Mucosa of descending colon (tissue), 3 donors: ENCODE measurements around the gene NPAS3. TPM values are rescaled to one million over a fixed set of nuclear protein-coding genes. Genes with fewer than 3 reads are reported as not detected.

ENCODE experiments used
- ATAC-seq: fragments of 200-7000 bp; cut with Tn5 transposase; one replicate; pipeline ENCODE4 v1.9.1; 2020; ENCODE audit warnings: mild to moderate bottlenecking, moderate library complexity
- DNase-seq, 3 donors: peaks; one replicate each; pipeline ENCODE4 v3.0.0-alpha.2; 2020
- H3K36me3 ChIP-seq: fragments of 200-600 bp; one replicate; pipeline ENCODE4 v1.8.0; 2021; ENCODE audit warnings: low read depth, mild to moderate bottlenecking
- H3K4me1 ChIP-seq: fragments of 200-600 bp; one replicate; pipeline ENCODE4 v1.8.0; 2021; ENCODE audit warnings: low read depth, mild to moderate bottlenecking
- H3K4me3 ChIP-seq: fragments of 200-600 bp; one replicate; pipeline ENCODE4 v1.8.0; 2021; ENCODE audit warnings: mild to moderate bottlenecking
- H3K9me3 ChIP-seq: fragments of 200-600 bp; one replicate; pipeline ENCODE4 v1.8.0; 2021; ENCODE audit warnings: mild to moderate bottlenecking
- intact Hi-C, 2 donors: fragments of 100-400 bp; cut with DNase I in 1 of 2; cut with micrococcal nuclease in 1 of 2; formaldehyde crosslinking; loops; one replicate each; pipeline versions ENCODE4 v1.11.0 to v1.11.1; 2022; cut with DNase I, micrococcal nuclease
- total RNA-seq, 3 donors: library from RNA; stranded (reverse); fragmentation: NEBNext Ultra II Directional in 2 of 3; extraction: Animal tissue kit (Norgen Biotek cat#: 25700) in 2 of 3; gene quantifications; one replicate each; pipeline versions ENCODE4 v1.2.1 to v1.2.4, GENCODE V29; 2021 to 2023
- TF ChIP-seq, protein P1 (sequence below): fragments of 200-600 bp; IDR thresholded peaks from one replicate; pipeline ENCODE4 v1.8.0; 2022; ENCODE audit warnings: antibody characterized with exemption, mild to moderate bottlenecking
- donor health status: DM: no; HTN: no; CAD: no; lungs with moderate emphysema.
- donor health status: DM: no; HTN: no; CAD: no.
- donor health status: DM: no; HTN: yes; CAD: no.

The NPAS3 gene
- total RNA-seq, 3 donors from 2014 or later, result 0.65 to 9.7 (median 2.0) TPM

DNA sequence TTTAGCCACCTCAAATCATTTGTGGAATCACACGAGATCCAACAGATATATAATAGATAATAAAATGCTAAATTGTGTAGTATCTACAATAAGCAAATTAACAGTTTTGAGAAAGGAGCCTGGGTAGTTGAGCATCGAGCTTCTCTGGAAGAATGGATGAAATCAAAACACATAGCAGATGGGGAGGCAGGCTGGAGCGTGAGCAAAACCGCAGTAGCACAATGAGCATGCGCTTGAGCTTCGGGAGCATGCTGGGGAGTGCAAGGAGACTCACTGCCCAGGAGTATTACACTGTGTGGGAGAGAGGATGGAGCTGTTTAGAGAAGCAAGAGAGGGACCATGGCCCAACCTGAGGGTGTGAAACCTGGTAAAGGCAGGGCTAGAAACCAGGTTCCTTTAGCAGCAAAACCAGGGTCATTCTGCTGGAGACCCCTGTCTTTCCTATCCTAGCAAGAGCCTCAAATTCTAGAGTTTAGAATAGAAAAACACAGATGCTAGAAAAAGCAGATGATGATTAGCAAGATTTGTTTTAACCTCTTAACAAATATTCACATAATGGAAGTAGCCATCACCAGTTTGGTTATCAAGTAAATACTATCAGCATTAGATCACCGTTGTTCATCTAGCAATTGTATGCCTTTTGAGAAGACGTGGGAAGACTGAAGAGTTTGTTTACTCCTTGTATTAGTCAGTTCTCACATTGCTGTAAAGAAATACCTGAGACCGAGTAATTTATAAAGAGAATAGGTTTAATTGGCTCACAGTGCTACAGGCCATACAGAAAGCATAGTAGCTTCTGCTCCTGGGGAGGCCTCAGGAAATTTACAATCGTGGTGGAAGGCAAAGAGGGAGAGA, 527.4 kb downstream of the NPAS3 start:
- intact Hi-C loops, result no loop called here
- ATAC-seq (no peak), DNase-seq (no peak)
- no peak overlapping the region for H3K4me3 ChIP-seq
- H3K4me1 ChIP-seq, result no peaks in the 10 kb centered on the region
- TF ChIP-seq, protein P1, sequence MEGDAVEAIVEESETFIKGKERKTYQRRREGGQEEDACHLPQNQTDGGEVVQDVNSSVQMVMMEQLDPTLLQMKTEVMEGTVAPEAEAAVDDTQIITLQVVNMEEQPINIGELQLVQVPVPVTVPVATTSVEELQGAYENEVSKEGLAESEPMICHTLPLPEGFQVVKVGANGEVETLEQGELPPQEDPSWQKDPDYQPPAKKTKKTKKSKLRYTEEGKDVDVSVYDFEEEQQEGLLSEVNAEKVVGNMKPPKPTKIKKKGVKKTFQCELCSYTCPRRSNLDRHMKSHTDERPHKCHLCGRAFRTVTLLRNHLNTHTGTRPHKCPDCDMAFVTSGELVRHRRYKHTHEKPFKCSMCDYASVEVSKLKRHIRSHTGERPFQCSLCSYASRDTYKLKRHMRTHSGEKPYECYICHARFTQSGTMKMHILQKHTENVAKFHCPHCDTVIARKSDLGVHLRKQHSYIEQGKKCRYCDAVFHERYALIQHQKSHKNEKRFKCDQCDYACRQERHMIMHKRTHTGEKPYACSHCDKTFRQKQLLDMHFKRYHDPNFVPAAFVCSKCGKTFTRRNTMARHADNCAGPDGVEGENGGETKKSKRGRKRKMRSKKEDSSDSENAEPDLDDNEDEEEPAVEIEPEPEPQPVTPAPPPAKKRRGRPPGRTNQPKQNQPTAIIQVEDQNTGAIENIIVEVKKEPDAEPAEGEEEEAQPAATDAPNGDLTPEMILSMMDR, result no peak
- H3K36me3 ChIP-seq, result no peaks in the 10 kb centered on the region
- no peaks in the 10 kb centered on the region for H3K9me3 ChIP-seq

DNA sequence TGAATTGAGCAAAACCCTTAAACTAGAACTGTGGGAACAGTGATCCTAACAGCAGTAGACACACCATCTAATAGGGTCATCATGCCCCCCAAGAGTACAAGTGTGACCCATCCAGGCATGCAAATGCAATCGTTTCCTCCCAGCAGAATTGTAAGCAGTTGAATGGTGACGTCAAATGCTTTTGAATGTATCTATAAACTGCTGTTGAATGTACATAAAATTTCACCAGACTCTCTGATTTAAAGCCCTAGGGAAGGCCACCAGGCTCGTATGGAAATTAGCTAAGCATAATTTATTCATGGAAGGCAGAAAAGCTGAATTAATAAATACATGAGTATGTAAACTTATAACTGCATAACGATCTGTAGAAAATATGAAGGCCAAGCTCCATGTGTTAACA, 529.3 kb downstream of the NPAS3 start:
- TF ChIP-seq, protein P1, result no peak
- intact Hi-C loops, result no loop called here
- no peaks in the 10 kb centered on the region for H3K9me3 ChIP-seq
- H3K4me1 ChIP-seq, result no peaks in the 10 kb centered on the region
- no peaks in the 10 kb centered on the region for H3K36me3 ChIP-seq
- no peak for ATAC-seq
- DNase-seq, result no peak
- H3K4me3 ChIP-seq, result no peak overlapping the region

DNA sequence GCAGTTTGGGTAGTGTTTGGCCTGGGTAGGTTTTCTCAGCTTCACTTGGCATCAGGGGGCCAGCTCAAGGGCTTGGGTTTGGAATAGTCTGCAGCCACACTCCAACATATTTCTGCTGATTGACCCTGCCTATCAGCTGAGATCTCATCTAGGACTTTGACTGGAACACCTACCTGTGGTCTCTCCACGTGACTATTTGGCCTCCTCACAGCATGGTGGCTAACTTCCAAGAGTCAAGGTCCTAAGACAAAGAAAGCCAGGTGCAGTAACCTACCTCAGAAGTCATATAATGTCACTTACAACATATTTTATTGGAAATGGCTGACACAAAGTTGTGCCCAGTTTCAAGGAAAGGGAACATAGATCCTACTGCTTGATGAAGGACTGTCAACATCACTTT, 531.2 kb downstream of the NPAS3 start:
- Histone ChIP-seq H3K36me3 (no peaks in the 10 kb centered on the region), H3K9me3 (no peaks in the 10 kb centered on the region), H3K4me1 (no peaks in the 10 kb centered on the region), H3K4me3 (no peak overlapping the region)
- ATAC-seq (peak; percentile 86), DNase-seq (peak in 1 of 3 donors; percentile 52)
- intact Hi-C loops, result loop anchor here in 1 of 2 donors (10.0 kb wide), 1 partner anchor 325 kb away; no protein-coding TSS in a partner anchor
- TF ChIP-seq, protein P1, result no peak

DNA sequence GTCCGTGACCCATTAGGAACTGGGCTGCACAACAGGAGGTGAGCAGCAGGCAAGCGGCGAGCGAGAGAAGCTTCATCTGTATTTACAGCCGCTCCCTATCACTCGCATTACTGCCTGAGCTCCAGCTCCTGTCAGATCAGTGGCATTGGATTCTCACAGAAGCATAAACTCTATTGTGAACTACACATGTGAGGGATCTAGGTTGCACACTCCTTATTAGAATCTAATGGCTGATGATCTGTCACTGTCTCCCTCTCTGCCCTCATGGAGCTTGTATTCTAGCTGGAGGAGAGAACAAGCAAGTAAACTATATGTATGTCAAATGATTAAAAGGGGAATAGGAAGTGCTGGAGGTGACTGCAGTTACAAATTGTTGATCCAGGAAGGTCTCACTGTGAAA, 533.1 kb downstream of the NPAS3 start:
- H3K4me1 ChIP-seq, result no peaks in the 10 kb centered on the region
- no peaks in the 10 kb centered on the region for H3K9me3 ChIP-seq
- intact Hi-C loops, result loop anchor here in 1 of 2 donors (10.0 kb wide), 1 partner anchor 323 kb away; no protein-coding TSS in a partner anchor
- no peaks in the 10 kb centered on the region for H3K36me3 ChIP-seq
- ATAC-seq (no peak), DNase-seq (no peak)
- TF ChIP-seq, protein P1, result no peak
- H3K4me3 ChIP-seq, result no peak overlapping the region

DNA sequence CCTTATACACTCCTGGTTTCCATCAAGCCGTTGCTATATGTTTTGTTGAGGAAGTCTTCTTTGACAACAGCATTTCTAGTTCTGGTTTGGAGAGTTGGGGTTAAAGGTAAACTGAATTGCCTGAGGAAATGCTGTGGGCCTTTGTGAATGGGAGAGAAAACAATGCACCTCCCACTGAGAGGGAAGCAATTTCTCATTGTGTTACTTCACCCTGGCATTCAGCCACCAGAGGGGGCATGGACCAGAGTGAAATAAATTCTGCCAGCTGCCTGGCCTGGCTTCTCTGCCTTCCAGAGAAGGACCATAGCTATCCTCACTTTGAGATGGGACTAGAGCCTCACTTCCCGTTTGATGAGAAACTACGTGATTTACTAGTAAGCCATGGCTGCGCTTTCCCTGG, 536.9 kb downstream of the NPAS3 start:
- DNase-seq (peak in 2 of 3 donors; percentile 69 to 88), ATAC-seq (peak; percentile 95)
- Histone ChIP-seq H3K36me3 (no peaks in the 10 kb centered on the region), H3K4me3 (no peak overlapping the region), H3K4me1 (peaks cover 4% of the 10 kb centered on the region), H3K9me3 (no peaks in the 10 kb centered on the region)
- intact Hi-C loops, result loop anchor here in 1 of 2 donors (10.0 kb wide), 1 partner anchor 319 kb away; no protein-coding TSS in a partner anchor
- TF ChIP-seq, protein P1, result no peak
